ENCODE measurements around the gene LMNB1. TPM values are rescaled to one million over a fixed set of nuclear protein-coding genes. Genes with fewer than 3 reads are reported as not detected.

The LMNB1 gene
- total RNA-seq, 1 experiment from 2014 or later = 150 TPM

GRCh38 chr5:126745259-126745992 lies 31.5 kb upstream of the LMNB1 start:
- H4K20me1 ChIP-seq (ENCODE audit: insufficient read depth) = no peaks in the 10 kb centered on the region
- no peak overlapping the region for H3K9ac ChIP-seq (ENCODE audit: low read length)
- TF ChIP-seq ATF3 (IDR thresholded peaks at IDR 0.05) = no peak
- TF ChIP-seq ZNF274 (IDR thresholded peaks at IDR 0.05; ENCODE audit: low read depth, low read length) = no peak
- no peak for TF ChIP-seq TCF7L2 (IDR thresholded peaks at IDR 0.05; ENCODE audit: borderline replicate concordance, extremely low read depth, insufficient read depth, insufficient read length)
- TF ChIP-seq RAD21 (IDR thresholded peaks at IDR 0.05; ENCODE audit: low read depth) = no peak
- no peak for TF ChIP-seq YY1 (IDR thresholded peaks at IDR 0.05; ENCODE audit: extremely low read depth, insufficient replicate concordance, low read depth, low read length)
- TF ChIP-seq ELF1 (IDR thresholded peaks at IDR 0.05; ENCODE audit: borderline replicate concordance, low read depth) = no peak
- TF ChIP-seq, protein P1, sequence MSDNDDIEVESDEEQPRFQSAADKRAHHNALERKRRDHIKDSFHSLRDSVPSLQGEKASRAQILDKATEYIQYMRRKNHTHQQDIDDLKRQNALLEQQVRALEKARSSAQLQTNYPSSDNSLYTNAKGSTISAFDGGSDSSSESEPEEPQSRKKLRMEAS (IDR thresholded peaks at IDR 0.05) = no peak
- TF ChIP-seq JUND (IDR thresholded peaks at IDR 0.05) = no peak
- no peak for TF ChIP-seq EZH2 (IDR thresholded peaks at IDR 0.05)
- no peak for TF ChIP-seq CBX3 (IDR thresholded peaks at IDR 0.05; ENCODE audit: low read depth)
- no peak for TF ChIP-seq EGR1 (IDR thresholded peaks at IDR 0.05; ENCODE audit: low read depth)
- no peak for TF ChIP-seq POLR2A (IDR thresholded peaks at IDR 0.05; ENCODE audit: borderline replicate concordance, extremely low read depth, insufficient read depth, insufficient read length)
- TF ChIP-seq REST (IDR thresholded peaks at IDR 0.05; ENCODE audit: low read depth) = no peak
- CTCF ChIA-PET = no interaction called here
- peaks cover 13 to 20% of the 10 kb centered on the region in 2 experiments for H3K4me1 ChIP-seq (ENCODE audit: control insufficient read depth in 1 of 2, insufficient read depth in 2 of 2, low read length in 2 of 2)
- no peaks in the 10 kb centered on the region for H3K9me3 ChIP-seq (ENCODE audit: control insufficient read depth in 1 of 2, insufficient read depth in 1 of 2, low read depth in 1 of 2, low read length in 2 of 2)
- intact Hi-C loops (cut with micrococcal nuclease) = loop anchor here (10.0 kb wide), 1 partner anchor 59 kb away; no protein-coding TSS in a partner anchor
- H3K36me3 ChIP-seq (ENCODE audit: control insufficient read depth in 1 of 2, insufficient read depth in 2 of 2, low read length in 2 of 2) = no peaks in the 10 kb centered on the region
- ATAC-seq (no peak), DNase-seq (ENCODE audit: low read depth, low spot score) (no peak)
- H3K9me2 ChIP-seq (ENCODE audit: insufficient read depth) = no peaks in the 10 kb centered on the region
- POLR2A ChIA-PET = no interaction called here
- no TSS peak for BruUV-seq (replicated peaks)
- no peak overlapping the region for H3K4me3 ChIP-seq (replicated peaks in 1 of 2; ENCODE audit: low read depth in 1 of 2, low read length in 2 of 2)
- H3K27ac ChIP-seq (ENCODE audit: low read depth, low read length) = no peak overlapping the region
- H3K27me3 ChIP-seq (ENCODE audit: insufficient read depth, low read length) = no peaks in the 10 kb centered on the region
- H3K4me2 ChIP-seq (ENCODE audit: low read length) = no peak overlapping the region
- H2AFZ ChIP-seq (ENCODE audit: low read depth, low read length, poor library complexity, severe bottlenecking) = no peak overlapping the region
- H3K79me2 ChIP-seq (ENCODE audit: insufficient read depth, low read length) = no peaks in the 10 kb centered on the region
- RAD21 ChIA-PET (ENCODE audit: low non-redundant PET in 1 of 2, low total read pairs in 2 of 2, uncharacterized antibody in 2 of 2, unreplicated experiment in 2 of 2) = no interaction called here
